CD4-positive, alpha-beta T cell (primary cell): ENCODE data around the gene NIT1. TPM values are rescaled to one million over a fixed set of nuclear protein-coding genes. Genes with fewer than 3 reads are reported as not detected.
"Not testable (repeated sequence)": the region's sequence is repeated elsewhere in the genome, so short reads cannot be mapped to it uniquely, and the experiment has no call there.

Experiments used
- ATAC-seq: fragments of 200-7000 bp; cut with Tn5 transposase; one replicate; pipeline ENCODE4 v1.10.0; 2022; ENCODE audit warnings: mild to moderate bottlenecking; ENCODE audit not compliant: poor library complexity
- CTCF ChIA-PET: fragments of 350-600 bp; sonication (Branson Sonifier 250); formaldehyde crosslinking; loops from one replicate; lab custom pipeline; 2021; ENCODE audit warnings: antibody characterized with exemption, inconsistent platforms; lab: Charles Lee
- POLR2A ChIA-PET: fragments of 350-600 bp; sonication (Branson Sonifier 250); formaldehyde crosslinking; loops from one replicate; lab custom pipeline; 2021; ENCODE audit warnings: antibody characterized with exemption, inconsistent platforms; lab: Charles Lee
- DNase-seq, 14 experiments: peaks; one replicate each; pipeline ENCODE4 v3.0.0-alpha.2; 2013 to 2020; ENCODE audit warnings: mixed read lengths in 2 of 14
- H3K27ac ChIP-seq, 2 donors: one replicate each; pipeline versions ENCODE4 v1.5.1 to v1.7.0; 2013; ENCODE audit warnings: low read length in 2 of 2, low read depth in 1 of 2, mild to moderate bottlenecking in 1 of 2
- H3K27me3 ChIP-seq, 2 experiments: 1 replicate in 1 of 2; 2 replicates in 1 of 2; pipeline versions ENCODE4 v1.6.1 to v1.7.0; 2013; ENCODE audit warnings: low read length in 2 of 2, control low read depth in 1 of 2, mild to moderate bottlenecking in 1 of 2, moderate library complexity in 1 of 2; ENCODE audit not compliant: insufficient read depth in 2 of 2, control insufficient read depth in 1 of 2
- H3K36me3 ChIP-seq: one replicate; pipeline ENCODE4 v1.6.1; 2013; ENCODE audit warnings: low read length, control low read depth; ENCODE audit not compliant: insufficient read depth
- H3K4me1 ChIP-seq: one replicate; pipeline ENCODE4 v1.6.1; 2013; ENCODE audit warnings: low read length, control low read depth; ENCODE audit not compliant: insufficient read depth
- H3K4me3 ChIP-seq: one replicate; pipeline ENCODE4 v1.5.1; 2013; ENCODE audit warnings: mild to moderate bottlenecking, low read length, moderate library complexity
- H3K9me3 ChIP-seq, 2 experiments: 1 replicate in 1 of 2; 2 replicates in 1 of 2; pipeline versions ENCODE4 v1.6.1 to v1.7.0; 2013; ENCODE audit warnings: low read length in 2 of 2, mild to moderate bottlenecking in 2 of 2, control low read depth in 1 of 2, moderate library complexity in 1 of 2; ENCODE audit not compliant: control insufficient read depth in 1 of 2, insufficient read depth in 1 of 2
- H3K27ac Mint-ChIP-seq: one replicate; pipeline ENCODE4 v1.8.0; 2020; ENCODE audit warnings: mixed read lengths
- H3K27me3 Mint-ChIP-seq: one replicate; pipeline ENCODE4 v1.8.0; 2021; ENCODE audit warnings: mixed read lengths
- H3K36me3 Mint-ChIP-seq: one replicate; pipeline ENCODE4 v1.8.0; 2021; ENCODE audit warnings: low read depth, mixed read lengths
- H3K4me1 Mint-ChIP-seq: one replicate; pipeline ENCODE4 v1.8.0; 2021; ENCODE audit warnings: low read depth, mixed read lengths
- H3K4me3 Mint-ChIP-seq: one replicate; pipeline ENCODE4 v1.8.0; 2020; ENCODE audit warnings: mild to moderate bottlenecking, mixed read lengths
- H3K9me3 Mint-ChIP-seq: one replicate; pipeline ENCODE4 v1.8.0; 2020; ENCODE audit warnings: mixed read lengths
- CTCF ChIP-seq: fragments of 200-600 bp; IDR thresholded peaks from one replicate; pipeline ENCODE4 v1.8.0; 2022; ENCODE audit warnings: antibody characterized with exemption, mild to moderate bottlenecking
- intact Hi-C, 2 experiments: fragments of 100-400 bp; cut with DNase I in 1 of 2; cut with micrococcal nuclease in 1 of 2; formaldehyde crosslinking; loops; one replicate each; pipeline versions ENCODE4 v1.15.1 to v1.9.0; 2023 to 2025; cut with DNase I, micrococcal nuclease
- total RNA-seq, 174 experiments: library from RNA in 2 of 174; stranded (reverse) in 2 of 174; gene quantifications; one replicate each; pipeline ENCODE4 v1.2.3 and lab custom pipeline; 2021 to 2026

Gene NIT1
- total RNA-seq, 2 experiments from 2014 or later, result 15.9 to 18.0 TPM

- no peak overlapping the region for H3K27ac ChIP-seq
- Mint-ChIP-seq H3K4me3 (no peak overlapping the region), H3K4me1 (peaks cover 72% of the 10 kb centered on the region), H3K27me3 (no peaks in the 10 kb centered on the region), H3K27ac (peak overlapping the region; percentile 50), H3K9me3 (no peaks in the 10 kb centered on the region), H3K36me3 (peaks cover 29% of the 10 kb centered on the region)
- DNase-seq (no peak), ATAC-seq (no peak)
- H3K36me3 ChIP-seq, result peaks cover 8% of the 10 kb centered on the region
- peaks cover 43% of the 10 kb centered on the region for H3K4me1 ChIP-seq
- ChIA-PET POLR2A (no interaction called here), CTCF (no interaction called here)
- no peaks in the 10 kb centered on the region for H3K9me3 ChIP-seq
- intact Hi-C loops, result no loop called here
- no peaks in the 10 kb centered on the region for H3K27me3 ChIP-seq
- H3K4me3 ChIP-seq, result no peak overlapping the region
- TF ChIP-seq CTCF, result no peak
These were observed 3.3 kb upstream of the NIT1 start for GRCh38 chr1:161114556-161114955.

GRCh38 chr1:161115132-161115711, 2.7 kb upstream of the NIT1 start:
- Histone ChIP-seq H3K27ac (no peak overlapping the region), H3K9me3 (no peaks in the 10 kb centered on the region), H3K27me3 (no peaks in the 10 kb centered on the region), H3K4me1 (peaks cover 50% of the 10 kb centered on the region), H3K36me3 (peaks cover 9% of the 10 kb centered on the region), H3K4me3 (no peak overlapping the region)
- DNase-seq, result peak in 3 of 14 experiments; percentile 11 to 38 (median 23)
- no peak for TF ChIP-seq CTCF
- Mint-ChIP-seq H3K27me3 (no peaks in the 10 kb centered on the region), H3K27ac (peak overlapping the region; percentile 91), H3K4me3 (peak overlapping the region; percentile 97), H3K4me1 (peaks cover 79% of the 10 kb centered on the region), H3K36me3 (peaks cover 36% of the 10 kb centered on the region), H3K9me3 (no peaks in the 10 kb centered on the region)
- ATAC-seq, result no peak
- POLR2A ChIA-PET, result no interaction called here
- CTCF ChIA-PET, result no interaction called here
- intact Hi-C loops, result loop anchor here (5.0 kb wide), 2 partner anchors 37 to 68 kb away; partner anchors contain the start of genes UFC1 (in 2 of the 2) and USF1 (in 1 of the 2)

GRCh38 chr1:161115961-161116360, 1.9 kb upstream of the NIT1 start:
- H3K9me3 Mint-ChIP-seq, POLR2A ChIA-PET, H3K27me3 ChIP-seq, H3K9me3 ChIP-seq, ATAC-seq, H3K4me3 ChIP-seq, H3K27me3 Mint-ChIP-seq, DNase-seq, CTCF ChIA-PET, H3K27ac ChIP-seq: not testable (repeated sequence)
- peaks cover 53% of the 10 kb centered on the region for H3K4me1 ChIP-seq
- Mint-ChIP-seq H3K27ac (peak overlapping the region; percentile 91), H3K4me1 (peaks cover 81% of the 10 kb centered on the region), H3K36me3 (peaks cover 40% of the 10 kb centered on the region), H3K4me3 (peak overlapping the region; percentile 97)
- intact Hi-C loops, result loop anchor here (5.0 kb wide), 2 partner anchors 36 to 69 kb away; partner anchors contain the start of genes UFC1 (in 2 of the 2) and USF1 (in 1 of the 2)
- peaks cover 16% of the 10 kb centered on the region for H3K36me3 ChIP-seq
